ENCODE data around the gene SPRR4. TPM values are rescaled to one million over a fixed set of nuclear protein-coding genes. Genes with fewer than 3 reads are reported as not detected.

The SPRR4 gene
- total RNA-seq, 2 experiments from 2014 or later, result not detected

DNA sequence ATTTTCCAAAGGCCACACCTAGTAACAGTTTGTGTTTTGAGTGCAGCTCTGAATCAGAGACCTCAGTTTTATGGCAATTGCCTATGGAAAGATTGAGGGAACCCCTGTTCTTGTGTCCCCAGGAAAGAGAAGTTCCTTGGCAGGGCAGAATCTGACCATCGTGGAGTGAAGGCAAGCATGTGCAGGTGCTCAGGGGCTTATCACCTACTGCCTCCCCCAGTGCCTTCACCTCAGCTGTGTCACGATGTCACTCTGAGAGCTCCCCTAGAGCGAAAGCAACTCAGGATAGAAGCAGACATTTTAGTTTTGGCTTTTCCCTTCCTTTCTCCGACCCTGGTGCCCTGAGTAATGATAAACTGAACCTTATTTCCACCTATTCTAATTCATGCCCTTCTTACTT, 11.6 kb downstream of the SPRR4 start:
- POLR2A ChIA-PET, result no interaction called here
- no peaks in the 10 kb centered on the region for H3K79me2 ChIP-seq (ENCODE audit: insufficient read depth, low read depth, low read length)
- intact Hi-C loops (cut with micrococcal nuclease; ENCODE audit: unreplicated experiment), result no loop called here
- no peak for DNase-seq (ENCODE audit: low spot score)
- no peak overlapping the region for H3K4me2 ChIP-seq (ENCODE audit: low read length)
- no peak overlapping the region for H3K4me3 ChIP-seq (ENCODE audit: low read depth, low read length, poor library complexity, severe bottlenecking)
- H3K9me3 ChIP-seq (ENCODE audit: low read length), result no peaks in the 10 kb centered on the region
- H4K20me1 ChIP-seq (ENCODE audit: insufficient read depth, low read length), result no peaks in the 10 kb centered on the region
- H3K4me1 ChIP-seq (ENCODE audit: insufficient read depth, low read length, poor library complexity, severe bottlenecking), result no peaks in the 10 kb centered on the region
- no peak overlapping the region for H3K27ac ChIP-seq (ENCODE audit: low read depth, low read length, poor library complexity, severe bottlenecking)
- CTCF ChIA-PET (ENCODE audit: unreplicated experiment), result no interaction called here
- no TSS peak for BruUV-seq (replicated peaks)
- H3K36me3 ChIP-seq (ENCODE audit: insufficient read depth, low read length), result no peaks in the 10 kb centered on the region
- TF ChIP-seq EZH2phosphoT487 (IDR thresholded peaks at IDR 0.05; ENCODE audit: borderline replicate concordance, low read depth, low read length), result no peak
- H2AFZ ChIP-seq (ENCODE audit: low read length), result no peak overlapping the region
- H3K9me2 ChIP-seq (ENCODE audit: insufficient read depth, low read length), result no peaks in the 10 kb centered on the region

DNA sequence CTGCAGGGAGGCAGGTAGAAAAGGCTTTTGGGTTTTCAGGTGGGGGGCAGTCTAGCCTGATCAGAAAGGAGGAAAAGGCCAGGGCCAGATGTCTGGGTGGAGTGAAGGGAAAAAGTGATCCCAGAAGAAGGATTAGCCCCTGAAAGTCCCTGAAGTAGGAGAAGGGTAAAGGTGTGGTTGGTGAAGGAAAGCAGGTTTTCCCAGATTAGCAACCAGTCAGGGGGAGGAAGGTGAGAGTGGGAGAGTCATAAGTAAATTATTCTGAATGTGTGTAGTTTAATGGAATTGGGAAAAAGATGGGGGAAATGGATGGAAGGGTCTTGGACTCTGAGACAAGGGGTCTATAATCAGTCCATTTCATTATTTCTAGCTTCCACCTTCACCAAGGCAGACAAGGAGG, 12.8 kb downstream of the SPRR4 start:
- Histone ChIP-seq H3K27ac (ENCODE audit: low read depth, low read length, poor library complexity, severe bottlenecking) (no peak overlapping the region), H4K20me1 (ENCODE audit: insufficient read depth, low read length) (no peaks in the 10 kb centered on the region), H3K9me3 (ENCODE audit: low read length) (no peaks in the 10 kb centered on the region), H3K79me2 (ENCODE audit: insufficient read depth, low read depth, low read length) (no peaks in the 10 kb centered on the region), H3K9me2 (ENCODE audit: insufficient read depth, low read length) (no peaks in the 10 kb centered on the region), H3K4me1 (ENCODE audit: insufficient read depth, low read length, poor library complexity, severe bottlenecking) (no peaks in the 10 kb centered on the region), H3K4me3 (ENCODE audit: low read depth, low read length, poor library complexity, severe bottlenecking) (no peak overlapping the region), H2AFZ (ENCODE audit: low read length) (no peak overlapping the region), H3K4me2 (ENCODE audit: low read length) (no peak overlapping the region), H3K36me3 (ENCODE audit: insufficient read depth, low read length) (no peaks in the 10 kb centered on the region)
- CTCF ChIA-PET (ENCODE audit: unreplicated experiment), result no interaction called here
- TF ChIP-seq, protein P1, sequence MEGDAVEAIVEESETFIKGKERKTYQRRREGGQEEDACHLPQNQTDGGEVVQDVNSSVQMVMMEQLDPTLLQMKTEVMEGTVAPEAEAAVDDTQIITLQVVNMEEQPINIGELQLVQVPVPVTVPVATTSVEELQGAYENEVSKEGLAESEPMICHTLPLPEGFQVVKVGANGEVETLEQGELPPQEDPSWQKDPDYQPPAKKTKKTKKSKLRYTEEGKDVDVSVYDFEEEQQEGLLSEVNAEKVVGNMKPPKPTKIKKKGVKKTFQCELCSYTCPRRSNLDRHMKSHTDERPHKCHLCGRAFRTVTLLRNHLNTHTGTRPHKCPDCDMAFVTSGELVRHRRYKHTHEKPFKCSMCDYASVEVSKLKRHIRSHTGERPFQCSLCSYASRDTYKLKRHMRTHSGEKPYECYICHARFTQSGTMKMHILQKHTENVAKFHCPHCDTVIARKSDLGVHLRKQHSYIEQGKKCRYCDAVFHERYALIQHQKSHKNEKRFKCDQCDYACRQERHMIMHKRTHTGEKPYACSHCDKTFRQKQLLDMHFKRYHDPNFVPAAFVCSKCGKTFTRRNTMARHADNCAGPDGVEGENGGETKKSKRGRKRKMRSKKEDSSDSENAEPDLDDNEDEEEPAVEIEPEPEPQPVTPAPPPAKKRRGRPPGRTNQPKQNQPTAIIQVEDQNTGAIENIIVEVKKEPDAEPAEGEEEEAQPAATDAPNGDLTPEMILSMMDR (conservative IDR thresholded peaks at IDR 0.05; ENCODE audit: low read length), result no peak
- no peak for TF ChIP-seq EZH2phosphoT487 (IDR thresholded peaks at IDR 0.05; ENCODE audit: borderline replicate concordance, low read depth, low read length)
- DNase-seq (ENCODE audit: low spot score), result no peak
- intact Hi-C loops (cut with micrococcal nuclease; ENCODE audit: unreplicated experiment), result no loop called here
- BruUV-seq (replicated peaks), result no TSS peak
- POLR2A ChIA-PET, result no interaction called here

DNA sequence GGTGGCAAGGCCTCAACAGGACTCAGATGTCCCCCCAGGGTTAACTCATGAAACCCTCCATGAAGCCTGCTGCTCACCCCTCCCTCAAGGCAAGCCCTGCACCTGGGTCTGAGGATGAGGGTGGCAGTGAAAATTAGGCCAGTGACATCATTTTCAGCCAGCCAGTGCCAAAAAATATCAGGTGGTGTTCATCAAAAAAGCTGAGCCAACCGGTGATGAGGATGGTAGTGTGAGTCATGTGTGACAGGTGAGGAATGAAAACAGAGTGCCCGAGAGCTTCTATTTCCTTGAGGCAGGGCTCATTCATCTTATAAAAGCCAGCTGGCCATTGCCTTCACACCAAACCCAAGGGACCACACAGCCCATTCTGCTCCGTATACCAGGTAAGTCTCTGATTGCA, 13.3 kb downstream of the SPRR4 start, which contains the start of gene SPRR1A:
Gene SPRR1A (plus strand): TSS at position 339 of the 400 bp plus-strand sequence. CDS start 1,150 bp downstream, outside the sequence.
- TF ChIP-seq EZH2phosphoT487 (IDR thresholded peaks at IDR 0.05; ENCODE audit: borderline replicate concordance, low read depth, low read length), result no peak
- TF ChIP-seq, protein P1 (conservative IDR thresholded peaks at IDR 0.05; ENCODE audit: low read length), result no peak
- Histone ChIP-seq H3K4me3 (ENCODE audit: low read depth, low read length, poor library complexity, severe bottlenecking) (no peak within 1 kb of the TSS), H2AFZ (ENCODE audit: low read length) (no peak within 1 kb of the TSS), H3K4me2 (ENCODE audit: low read length) (no peak within 1 kb of the TSS), H3K9me2 (ENCODE audit: insufficient read depth, low read length) (no peaks in the 10 kb centered on the region), H3K79me2 (ENCODE audit: insufficient read depth, low read depth, low read length) (no peaks in the 10 kb centered on the region), H3K4me1 (ENCODE audit: insufficient read depth, low read length, poor library complexity, severe bottlenecking) (no peaks in the 10 kb centered on the region), H3K36me3 (ENCODE audit: insufficient read depth, low read length) (no peaks in the 10 kb centered on the region), H3K27ac (ENCODE audit: low read depth, low read length, poor library complexity, severe bottlenecking) (no peak within 1 kb of the TSS), H3K9me3 (ENCODE audit: low read length) (no peaks in the 10 kb centered on the region), H4K20me1 (ENCODE audit: insufficient read depth, low read length) (no peaks in the 10 kb centered on the region)
- intact Hi-C loops (cut with micrococcal nuclease; ENCODE audit: unreplicated experiment), result no loop called here
- DNase-seq (ENCODE audit: low spot score), result no peak
- CTCF ChIA-PET (ENCODE audit: unreplicated experiment), result no interaction called here
- POLR2A ChIA-PET, result no interaction called here
- BruUV-seq (replicated peaks), result no TSS peak
